Suprapubic skin (tissue), 4 donors: ENCODE results near the gene RAB40C. TPM values are rescaled to one million over a fixed set of nuclear protein-coding genes. Genes with fewer than 3 reads are reported as not detected.

Experiments
- DNase-seq, 2 donors: peaks; one replicate each; pipeline ENCODE4 v3.0.0-alpha.2; 2019; ENCODE audit warnings: low spot score in 2 of 2
- H3K27ac ChIP-seq: fragments of 200-600 bp; sonication (generic); one replicate; pipeline ENCODE4 v1.5.1; 2019
- H3K27me3 ChIP-seq: fragments of 200-600 bp; sonication (generic); one replicate; pipeline ENCODE4 v1.5.1; 2019
- H3K36me3 ChIP-seq: fragments of 200-600 bp; sonication (generic); one replicate; pipeline ENCODE4 v1.5.1; 2019
- H3K4me1 ChIP-seq: fragments of 200-600 bp; sonication (generic); one replicate; pipeline ENCODE4 v1.5.1; 2019
- H3K4me3 ChIP-seq: fragments of 200-600 bp; sonication (generic); one replicate; pipeline ENCODE4 v1.5.1; 2019; ENCODE audit warnings: mild to moderate bottlenecking
- H3K9me3 ChIP-seq: fragments of 200-600 bp; sonication (generic); one replicate; pipeline ENCODE4 v1.5.1; 2019
- EP300 ChIP-seq: sonication (generic); formaldehyde crosslinking; IDR thresholded peaks from one replicate; pipeline ENCODE4 v1.6.1; 2017; ENCODE audit warnings: antibody characterized with exemption
- POLR2A ChIP-seq, 2 donors: fragments of 450-650 bp; IDR thresholded peaks; one replicate each; pipeline ENCODE4 v1.6.1; 2017; ENCODE audit warnings: antibody characterized with exemption in 2 of 2, mild to moderate bottlenecking in 2 of 2, moderate library complexity in 2 of 2
- POLR2AphosphoS5 ChIP-seq, 3 donors: sonication (generic); formaldehyde crosslinking; IDR thresholded peaks; one replicate each; pipeline ENCODE4 v1.6.1; 2017; ENCODE audit warnings: antibody characterized with exemption in 3 of 3
- WGBS: methylation state at CpG from one replicate; pipeline ENCODE4 v1.1.5; 2018; 5-methylcytosine and 5-hydroxymethylcytosine counted together
- total RNA-seq, 4 donors: library from RNA; depleted of rRNA; stranded (reverse); fragments of >200 nt; gene quantifications; one replicate each; pipeline ENCODE4 v1.1.0, GENCODE V29; 2016
- TF ChIP-seq, protein P1 (sequence below), 2 donors: fragments of 200-600 bp in 1 of 2; fragments of 450-650 bp in 1 of 2; sonication (generic) in 1 of 2; IDR thresholded peaks; one replicate each; pipeline ENCODE4 v1.5.1; 2016 to 2019; ENCODE audit warnings: antibody characterized with exemption in 2 of 2, mild to moderate bottlenecking in 1 of 2, moderate library complexity in 1 of 2

The RAB40C gene
- total RNA-seq, 4 donors from 2014 or later = 77.8 to 116 (median 110) TPM

- peaks cover 14% of the 10 kb centered on the region for H3K4me1 ChIP-seq
- TF ChIP-seq, protein P1, sequence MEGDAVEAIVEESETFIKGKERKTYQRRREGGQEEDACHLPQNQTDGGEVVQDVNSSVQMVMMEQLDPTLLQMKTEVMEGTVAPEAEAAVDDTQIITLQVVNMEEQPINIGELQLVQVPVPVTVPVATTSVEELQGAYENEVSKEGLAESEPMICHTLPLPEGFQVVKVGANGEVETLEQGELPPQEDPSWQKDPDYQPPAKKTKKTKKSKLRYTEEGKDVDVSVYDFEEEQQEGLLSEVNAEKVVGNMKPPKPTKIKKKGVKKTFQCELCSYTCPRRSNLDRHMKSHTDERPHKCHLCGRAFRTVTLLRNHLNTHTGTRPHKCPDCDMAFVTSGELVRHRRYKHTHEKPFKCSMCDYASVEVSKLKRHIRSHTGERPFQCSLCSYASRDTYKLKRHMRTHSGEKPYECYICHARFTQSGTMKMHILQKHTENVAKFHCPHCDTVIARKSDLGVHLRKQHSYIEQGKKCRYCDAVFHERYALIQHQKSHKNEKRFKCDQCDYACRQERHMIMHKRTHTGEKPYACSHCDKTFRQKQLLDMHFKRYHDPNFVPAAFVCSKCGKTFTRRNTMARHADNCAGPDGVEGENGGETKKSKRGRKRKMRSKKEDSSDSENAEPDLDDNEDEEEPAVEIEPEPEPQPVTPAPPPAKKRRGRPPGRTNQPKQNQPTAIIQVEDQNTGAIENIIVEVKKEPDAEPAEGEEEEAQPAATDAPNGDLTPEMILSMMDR (IDR thresholded peaks at IDR 0.05) = no peak
- TF ChIP-seq POLR2AphosphoS5 (IDR thresholded peaks at IDR 0.05) (no peak), EP300 (no peak)
- H3K4me3 ChIP-seq = no peak overlapping the region
- WGBS = 98% methylated on average over 13 of the region's 36 CpGs
- no peak for DNase-seq
- H3K36me3 ChIP-seq = peaks cover 32% of the 10 kb centered on the region
- H3K9me3 ChIP-seq = no peaks in the 10 kb centered on the region
- no peak overlapping the region for H3K27ac ChIP-seq
- H3K27me3 ChIP-seq = no peaks in the 10 kb centered on the region
Measured at GRCh38 chr16:575354-576196, 14.3 kb upstream of the RAB40C start.

- 69% methylated on average over 3 of the region's 21 CpGs for WGBS
- Histone ChIP-seq H3K9me3 (no peaks in the 10 kb centered on the region), H3K27ac (no peak overlapping the region), H3K27me3 (no peaks in the 10 kb centered on the region), H3K4me3 (no peak overlapping the region), H3K4me1 (peaks cover 7% of the 10 kb centered on the region), H3K36me3 (peaks cover 39% of the 10 kb centered on the region)
- no peak for TF ChIP-seq POLR2AphosphoS5 (IDR thresholded peaks at IDR 0.05)
- TF ChIP-seq, protein P1 (IDR thresholded peaks at IDR 0.05) = no peak
- TF ChIP-seq EP300 = no peak
- TF ChIP-seq POLR2A (IDR thresholded peaks at IDR 0.05) = no peak
- DNase-seq = no peak
Measured at GRCh38 chr16:576197-576822, 13.6 kb upstream of the RAB40C start.

DNA sequence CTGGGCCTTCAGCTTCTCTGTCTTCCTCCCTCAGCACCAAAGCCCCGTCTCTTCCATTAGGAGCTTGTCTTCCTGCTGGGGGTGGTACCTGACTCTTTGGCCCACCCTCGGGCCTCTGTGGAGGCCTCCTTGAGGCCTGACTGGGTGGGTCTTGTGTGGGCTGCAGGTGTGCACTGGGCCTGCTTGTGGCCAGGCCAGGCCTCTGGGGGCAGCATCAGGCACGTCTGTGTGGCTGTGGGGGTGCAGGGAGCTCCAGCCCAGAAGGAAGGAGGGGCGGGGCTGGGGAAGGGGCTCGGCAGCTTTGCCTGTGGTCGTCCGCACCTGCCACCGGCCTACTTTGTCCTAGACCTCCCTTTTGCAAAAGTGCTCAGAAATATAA is 13.1 kb upstream of the RAB40C start:
- H3K27me3 ChIP-seq = no peaks in the 10 kb centered on the region
- H3K9me3 ChIP-seq = no peaks in the 10 kb centered on the region
- DNase-seq = no peak
- no peak overlapping the region for H3K4me3 ChIP-seq
- no peak overlapping the region for H3K27ac ChIP-seq
- WGBS = 71% methylated on average over 7 of the region's 8 CpGs
- peaks cover 39% of the 10 kb centered on the region for H3K36me3 ChIP-seq
- H3K4me1 ChIP-seq = peaks cover 6% of the 10 kb centered on the region
- TF ChIP-seq EP300 = no peak
- TF ChIP-seq POLR2AphosphoS5 (IDR thresholded peaks at IDR 0.05) = no peak
- no peak for TF ChIP-seq POLR2A (IDR thresholded peaks at IDR 0.05)
- TF ChIP-seq, protein P1 (IDR thresholded peaks at IDR 0.05) = no peak

DNA sequence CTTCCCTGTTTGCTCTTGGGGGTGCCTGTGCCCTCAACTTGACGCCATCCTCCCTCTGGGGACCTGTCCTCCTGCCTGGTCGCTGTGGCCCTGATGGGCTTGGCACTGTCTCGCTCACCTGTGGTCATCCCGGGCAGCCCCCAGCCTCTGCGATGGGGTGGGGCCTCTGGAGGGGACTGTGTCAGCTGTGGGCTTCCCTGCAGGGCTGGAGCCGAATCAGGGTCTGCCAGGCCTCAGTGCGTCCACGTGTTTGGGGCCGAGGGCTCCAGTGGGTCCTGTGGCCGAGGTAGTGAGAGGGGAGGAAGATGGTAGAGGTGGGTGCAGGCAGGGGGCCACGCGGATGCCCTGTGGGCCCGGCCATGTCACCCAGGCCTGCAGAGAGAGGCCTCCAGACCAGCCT is 12.1 kb upstream of the RAB40C start:
- WGBS = no CpG with 5 or more reads among the region's 13 CpGs

More for the DNA sequence above, 12.1 kb upstream of the RAB40C start:
- TF ChIP-seq POLR2A (IDR thresholded peaks at IDR 0.05) (no peak), POLR2AphosphoS5 (IDR thresholded peaks at IDR 0.05) (no peak), EP300 (no peak)
- TF ChIP-seq, protein P1 (IDR thresholded peaks at IDR 0.05) = no peak
- Histone ChIP-seq H3K36me3 (peaks cover 42% of the 10 kb centered on the region), H3K4me3 (no peak overlapping the region), H3K9me3 (no peaks in the 10 kb centered on the region), H3K4me1 (peaks cover 6% of the 10 kb centered on the region), H3K27me3 (no peaks in the 10 kb centered on the region), H3K27ac (no peak overlapping the region)
- DNase-seq = no peak
